NOMO-1 (cell line): ENCODE data around the gene TTC7B.
A peak's percentile ranks its signal among the peaks of the same experiment; 100 is the strongest.

Source experiments
- DNase-seq, 2 experiments: peaks; one replicate each; lab custom pipeline; 2025; ENCODE audit not compliant: unreplicated experiment in 2 of 2; lab: John Stamatoyannopoulos, UW

Gene TTC7B

DNA sequence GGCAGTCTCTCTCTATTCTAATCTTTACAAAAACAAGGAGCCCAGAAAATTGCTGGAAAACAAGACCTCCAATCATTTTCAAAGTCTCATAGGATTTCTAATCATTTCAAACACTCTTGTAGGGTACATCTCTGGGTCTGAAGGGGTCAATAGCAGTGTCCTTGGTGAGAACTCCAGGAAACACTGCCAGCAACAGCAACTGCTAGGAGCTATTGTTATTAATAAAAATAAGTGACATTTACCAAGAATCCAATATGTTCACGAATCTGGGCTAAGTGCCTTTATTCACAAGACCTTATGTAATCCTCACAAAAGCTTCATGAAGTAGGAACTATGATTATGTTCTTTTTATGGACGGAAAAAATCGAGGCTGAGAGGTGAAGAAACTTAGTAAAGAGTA is 72.8 kb downstream of the TTC7B start:
- DNase-seq = no peak

DNA sequence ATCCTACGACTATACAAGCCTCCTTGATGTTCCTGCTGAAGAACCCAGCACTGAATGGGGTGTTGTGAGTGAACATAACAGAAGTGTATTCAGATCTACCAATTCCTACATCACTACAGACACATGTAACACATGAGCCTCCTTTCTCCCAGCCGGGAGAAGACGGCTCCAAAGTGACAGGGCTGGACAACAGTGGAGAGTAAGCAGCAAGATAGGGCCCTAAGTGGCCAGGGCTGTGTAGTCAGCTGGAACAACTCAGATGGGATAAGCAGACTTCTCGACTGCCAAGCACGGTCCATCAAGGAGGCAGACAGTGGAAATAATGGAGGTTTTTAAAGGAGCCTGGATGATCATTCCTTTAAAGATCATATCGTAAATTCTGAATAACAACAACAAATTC is 73.5 kb downstream of the TTC7B start:
- DNase-seq = no peak

GRCh38 chr14:90742252-90742651 is 74.0 kb downstream of the TTC7B start:
- no peak for DNase-seq

DNA sequence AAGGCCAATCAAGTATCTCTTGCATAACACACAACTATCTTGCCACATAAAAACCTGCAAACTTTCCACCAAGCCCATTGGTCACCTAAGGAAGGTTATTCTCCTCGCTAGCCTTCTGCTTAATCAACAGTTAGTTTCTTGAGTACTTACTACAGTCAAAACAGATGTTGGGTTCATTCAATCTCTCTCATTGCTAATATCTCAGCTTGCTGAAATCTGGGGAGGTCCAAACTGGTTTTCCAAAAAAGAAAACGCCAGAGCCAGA is 74.6 kb downstream of the TTC7B start:
- DNase-seq = no peak

DNA sequence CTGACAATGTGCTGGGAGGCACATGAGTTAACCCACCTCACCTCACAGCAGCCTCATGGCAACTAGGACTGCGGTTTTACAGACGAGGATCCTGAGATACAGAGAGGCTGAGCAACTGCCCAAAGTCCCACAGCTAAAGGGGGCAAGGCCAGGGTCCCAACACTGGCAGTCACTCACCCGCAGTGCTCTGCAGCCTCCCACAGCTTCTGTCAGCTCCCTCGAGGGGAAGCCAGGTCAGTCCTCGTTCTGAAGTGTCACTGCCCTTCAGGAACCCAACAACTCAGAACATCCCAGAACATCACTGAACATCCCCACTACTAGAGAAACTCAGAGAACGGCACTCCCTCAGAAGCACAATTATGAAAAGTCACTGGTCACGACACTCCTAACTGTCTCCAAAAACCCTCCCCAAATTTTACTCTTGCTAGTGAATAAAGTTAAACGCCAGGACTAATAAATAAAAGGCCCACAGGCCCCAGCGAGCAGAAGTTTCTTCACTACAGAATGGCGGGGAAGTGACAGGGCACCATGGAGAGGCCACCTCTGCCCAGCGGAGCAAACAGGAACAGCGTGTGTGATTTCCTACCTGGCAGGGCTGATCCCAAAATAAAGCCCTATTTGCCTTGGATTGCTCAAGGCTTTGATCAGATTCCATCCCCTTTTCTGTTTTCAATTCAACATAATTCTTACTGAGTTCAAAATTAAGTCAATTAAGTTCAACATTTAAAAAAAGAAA is 75.1 kb downstream of the TTC7B start:
- no peak for DNase-seq

- no peak for DNase-seq
Observed at GRCh38 chr14:90740081-90740480, 76.1 kb downstream of the TTC7B start.

DNA sequence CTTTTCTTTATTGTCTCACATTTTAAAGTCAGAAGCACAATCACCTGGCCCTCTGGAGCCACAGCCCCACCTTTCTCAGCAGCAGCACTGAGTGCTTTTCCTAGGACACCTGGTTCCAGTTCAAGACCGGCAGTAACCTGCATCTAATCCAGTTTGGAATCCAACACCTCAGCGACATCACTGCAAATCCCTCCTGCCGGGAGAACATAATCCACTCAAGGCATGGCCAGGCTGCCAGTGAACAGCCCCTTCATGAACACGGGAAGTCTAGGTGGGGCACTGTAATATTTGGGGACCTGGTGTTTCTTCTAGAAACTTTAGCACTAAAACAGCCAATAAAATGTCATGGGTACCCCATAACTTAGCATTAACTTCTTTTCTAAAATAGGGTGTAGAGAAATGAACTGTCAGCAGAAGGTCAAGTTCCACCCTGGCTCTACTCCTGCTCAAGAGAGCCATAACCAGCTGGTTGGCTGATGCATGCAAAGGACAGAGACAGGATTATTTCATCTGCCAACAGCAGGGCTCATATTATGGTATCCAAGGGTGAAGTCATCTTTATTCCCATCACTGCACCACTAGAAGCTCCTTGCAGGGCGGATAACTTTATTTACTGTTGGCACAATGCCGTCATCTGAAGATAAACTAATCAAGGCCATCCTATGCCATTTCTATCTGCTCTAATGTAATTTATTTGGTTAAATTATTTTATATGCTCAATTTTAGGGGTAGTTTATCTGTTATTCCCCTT is 76.7 kb downstream of the TTC7B start:
- DNase-seq = no peak

DNA sequence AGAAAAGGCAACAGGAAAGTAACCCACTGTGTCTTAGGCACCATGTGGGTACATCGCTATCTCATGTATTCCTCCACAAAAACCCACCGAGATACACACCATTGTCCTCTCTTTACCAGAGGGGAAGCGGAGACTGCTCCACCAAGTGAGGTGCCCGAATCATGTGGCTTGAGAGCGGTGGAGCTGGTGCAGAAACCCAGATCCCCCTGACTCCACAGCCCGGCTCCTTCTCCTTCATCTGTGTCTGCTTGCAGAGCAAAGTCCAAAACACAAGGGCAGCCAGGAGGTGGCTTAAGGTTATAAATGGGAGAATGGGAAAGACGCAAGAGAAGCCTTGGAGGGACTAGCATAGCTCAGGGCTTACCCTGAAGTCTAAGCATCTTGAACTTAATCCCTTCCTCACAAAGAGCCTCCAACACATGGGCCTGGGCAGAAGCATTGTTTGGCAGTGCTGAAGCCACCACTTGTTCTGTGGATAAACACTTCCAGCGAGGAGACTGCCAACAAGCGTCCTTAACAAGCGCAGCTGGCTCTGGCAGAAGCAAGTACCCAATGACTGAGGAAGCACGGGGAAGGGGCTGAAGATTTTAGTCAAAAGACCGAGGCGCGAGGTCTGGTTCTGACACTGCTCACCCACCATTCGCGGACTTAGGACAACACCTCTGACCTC is 83.0 kb downstream of the TTC7B start:
- DNase-seq = no peak

DNA sequence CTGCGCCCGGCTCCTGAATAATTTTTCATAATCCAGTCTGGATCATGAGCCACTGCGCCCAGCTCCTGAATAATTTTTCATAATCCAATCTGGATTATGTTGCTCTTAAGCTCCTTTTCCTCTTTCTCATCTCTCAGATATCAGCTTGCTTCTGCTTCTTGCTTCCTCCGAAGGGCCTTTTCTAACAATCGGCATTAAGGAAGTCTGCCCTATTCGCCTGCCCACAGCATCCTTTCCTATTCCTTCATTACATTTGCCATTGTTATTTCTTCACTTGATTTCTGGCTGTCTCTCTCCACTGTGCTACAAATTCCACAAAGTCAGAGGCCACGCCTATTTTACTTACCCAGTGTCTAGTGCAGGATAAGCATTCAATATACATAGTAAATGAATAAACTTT is 83.5 kb downstream of the TTC7B start:
- no peak for DNase-seq

DNA sequence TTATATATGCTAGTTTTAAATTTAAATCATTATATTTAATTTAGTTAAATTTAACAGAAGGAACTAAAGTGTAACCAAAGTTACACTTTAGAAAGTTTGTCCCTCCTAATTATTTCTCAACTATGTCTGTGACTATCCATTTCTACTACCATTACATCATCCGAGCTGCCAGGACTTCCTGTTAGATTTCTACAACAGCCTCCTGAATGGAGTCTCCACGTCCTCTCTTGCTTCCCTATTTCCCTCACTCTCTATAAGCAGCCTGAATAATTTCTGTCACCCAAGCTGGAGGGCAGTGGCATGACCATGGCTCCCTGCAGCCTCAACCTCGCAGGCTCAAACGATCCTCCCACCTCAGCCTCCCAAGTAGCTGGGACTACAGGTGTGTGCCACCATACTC is 84.1 kb downstream of the TTC7B start:
- DNase-seq = peak; percentile 34 to 71

- DNase-seq = no peak
Observed at GRCh38 chr14:90731487-90731886, 84.7 kb downstream of the TTC7B start.

DNA sequence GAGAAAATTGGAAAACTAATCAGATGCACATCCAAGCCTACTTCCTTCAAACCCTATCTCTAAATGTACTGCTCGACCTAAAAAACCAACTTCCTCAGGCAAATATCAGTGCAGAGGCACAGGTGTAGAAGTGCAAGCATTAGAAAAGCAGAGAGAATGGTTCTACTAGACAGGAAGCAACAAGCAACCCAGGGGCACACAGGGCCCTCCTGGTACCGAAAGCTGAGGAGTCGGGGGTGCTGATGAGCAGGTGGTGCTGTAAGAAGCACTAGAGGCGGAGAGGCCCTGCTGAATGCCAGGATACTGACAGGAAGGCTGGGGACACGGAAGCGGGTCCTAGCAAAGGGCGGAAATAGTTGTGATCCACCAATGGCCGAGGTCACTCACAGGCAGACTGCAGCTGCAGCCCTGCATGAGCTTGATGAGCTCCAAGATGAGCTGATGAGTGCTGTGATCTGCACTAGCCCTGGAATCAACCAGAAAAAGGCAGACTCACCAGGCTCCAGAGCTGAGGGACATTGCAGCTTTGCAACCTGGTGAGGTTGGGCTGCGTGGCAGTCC is 85.9 kb downstream of the TTC7B start:
- DNase-seq = no peak

DNA sequence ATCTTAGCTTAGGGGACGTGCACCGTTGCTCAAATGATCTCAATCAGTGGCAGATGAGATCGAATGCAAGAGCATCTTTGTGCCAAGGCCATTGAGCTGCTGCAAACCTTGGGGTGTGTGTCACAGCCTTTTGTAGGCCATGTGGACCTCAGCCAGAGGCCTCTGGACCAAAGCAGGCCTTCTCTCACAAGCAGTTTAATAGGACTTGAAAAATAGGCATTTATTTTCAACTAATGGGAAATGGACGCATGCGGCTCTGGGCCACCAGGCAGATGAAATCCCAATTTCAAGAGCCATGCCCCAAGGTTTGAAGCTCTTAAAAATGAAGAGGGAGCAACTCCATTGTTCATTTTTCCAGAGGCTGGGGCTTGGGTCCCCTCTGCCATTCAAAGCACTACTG is 87.3 kb downstream of the TTC7B start:
- no peak for DNase-seq

- no peak for DNase-seq
Observed at GRCh38 chr14:90727082-90727481, 89.1 kb downstream of the TTC7B start.

GRCh38 chr14:90726656-90727055 is 89.6 kb downstream of the TTC7B start:
- DNase-seq = no peak

- no peak for DNase-seq
Observed at GRCh38 chr14:90724866-90725265, 91.4 kb downstream of the TTC7B start.

GRCh38 chr14:90722590-90722989 is 93.6 kb downstream of the TTC7B start:
- peak; percentile 17 to 51 for DNase-seq

DNA sequence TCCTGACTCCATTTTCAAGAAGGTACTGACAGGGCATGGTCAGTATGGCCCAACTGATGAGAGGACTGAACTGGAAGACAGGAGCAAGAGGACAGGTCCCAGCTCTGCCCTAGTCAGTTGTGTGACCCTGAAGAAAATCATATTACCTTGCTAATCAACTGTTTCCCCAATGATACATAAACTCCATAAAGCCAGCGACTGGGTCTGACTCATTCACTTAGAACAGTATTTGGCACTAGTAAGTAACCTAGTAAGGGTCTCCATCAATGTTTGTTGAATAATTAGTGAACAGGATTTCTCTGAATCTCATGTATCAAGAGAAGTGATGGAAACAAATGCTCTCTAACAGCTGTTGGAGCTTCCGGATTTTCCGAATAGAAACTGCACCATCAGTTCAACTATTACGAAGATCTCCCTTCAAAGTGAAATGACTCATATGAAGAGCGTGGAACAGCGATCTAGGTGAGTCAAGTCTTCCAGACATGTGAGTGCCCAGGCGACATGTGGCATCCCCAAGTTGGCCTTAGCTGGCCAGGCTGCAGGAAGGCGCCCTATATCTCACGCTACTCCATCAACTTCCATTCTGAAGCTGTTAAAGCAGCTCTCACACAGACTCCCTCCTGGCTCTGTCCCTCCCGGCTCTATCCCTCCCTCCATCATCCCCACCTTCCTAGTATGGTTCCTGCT is 94.5 kb downstream of the TTC7B start:
- DNase-seq = peak in 1 of 2 experiments; percentile 21

DNA sequence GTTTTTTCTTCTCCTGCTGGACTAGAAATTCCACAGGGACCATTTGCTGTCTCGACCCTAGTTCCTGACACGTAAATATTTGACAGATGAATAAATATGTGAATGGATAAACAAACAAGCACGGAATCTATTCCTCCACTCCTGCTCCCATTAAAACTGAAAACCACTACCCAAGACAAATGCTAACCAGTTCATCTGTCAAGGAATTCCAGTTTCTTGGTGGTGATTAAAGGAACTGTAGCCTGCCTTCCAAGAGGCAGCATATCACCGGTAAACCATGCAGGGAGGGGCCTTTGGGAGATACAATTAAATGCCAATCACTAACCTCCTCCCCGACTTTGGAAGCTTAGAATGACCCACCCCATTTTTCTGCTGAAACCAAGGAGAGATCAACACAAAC is 95.4 kb downstream of the TTC7B start:
- no peak for DNase-seq

- no peak for DNase-seq
Observed at GRCh38 chr14:90720336-90720735, 95.9 kb downstream of the TTC7B start.

GRCh38 chr14:90717916-90718315 is 98.3 kb downstream of the TTC7B start:
- no peak for DNase-seq
